Panc1 (cell line): ENCODE measurements around the gene ACSL5. TPM values are rescaled to one million over a fixed set of nuclear protein-coding genes. Genes with fewer than 3 reads are reported as not detected.

Source experiments
- ATAC-seq: fragments of 200-7000 bp; cut with Tn5 transposase; 2 replicates; pipeline ENCODE4 v1.9.1; 2020; ENCODE audit warnings: mild to moderate bottlenecking, moderate library complexity
- BruUV-seq: library from RNA; stranded (reverse); fragments of 400-500 nt; replicated peaks from 2 replicates; lab custom pipeline; 2021; lab: Mats Ljungman, UMichigan
- CTCF ChIA-PET: fragments of 300-600 bp; sonication (Branson Sonifier 250); formaldehyde crosslinking; loops from one replicate; lab custom pipeline; 2022; ENCODE audit warnings: antibody characterized with exemption; lab: Charles Lee
- POLR2A ChIA-PET: fragments of 300-600 bp; sonication (Branson Sonifier 250); formaldehyde crosslinking; loops from one replicate; lab custom pipeline; 2022; ENCODE audit warnings: antibody characterized with exemption; lab: Charles Lee
- DNase-seq: peaks from one replicate; pipeline ENCODE4 v3.0.0-alpha.2; 2010; ENCODE audit warnings: low read depth, low spot score
- H3K27ac ChIP-seq: 2 replicates; pipeline ENCODE4 v1.5.1; 2011; ENCODE audit warnings: mild to moderate bottlenecking, low read length, inconsistent platforms
- H3K27me3 ChIP-seq: fragments of 200-500 bp; sonication (Bioruptor generic); 2 replicates; pipeline ENCODE4 v1.6.0; 2014; ENCODE audit warnings: low read length, inconsistent platforms; ENCODE audit not compliant: control insufficient read depth, insufficient read depth
- H3K36me3 ChIP-seq: fragments of 200-500 bp; sonication (Bioruptor generic); 2 replicates; pipeline ENCODE4 v1.5.1; 2014; ENCODE audit warnings: inconsistent platforms, mild to moderate bottlenecking, low read length, moderate library complexity; ENCODE audit not compliant: control insufficient read depth, insufficient read depth
- H3K4me1 ChIP-seq: 2 replicates; pipeline ENCODE4 v1.5.1; 2011; ENCODE audit warnings: inconsistent platforms, mild to moderate bottlenecking, low read length, moderate library complexity; ENCODE audit not compliant: control insufficient read depth, insufficient read depth
- H3K4me3 ChIP-seq, 2 experiments: 2 replicates each; pipeline ENCODE4 v1.5.1; 2011 to 2012; ENCODE audit warnings: low read depth in 2 of 2, low read length in 2 of 2, mild to moderate bottlenecking in 2 of 2, inconsistent platforms in 1 of 2, moderate library complexity in 1 of 2
- H3K9me3 ChIP-seq: fragments of 200-500 bp; sonication (Bioruptor generic); 2 replicates; pipeline ENCODE4 v1.5.1; 2014; ENCODE audit warnings: low read depth, mild to moderate bottlenecking, inconsistent platforms, low read length, moderate library complexity; ENCODE audit not compliant: control insufficient read depth, insufficient read depth
- POLR2AphosphoS5 ChIP-seq: IDR thresholded peaks from 2 replicates; pipeline ENCODE4 v1.6.1; 2012; ENCODE audit warnings: mild to moderate bottlenecking, low read depth, low read length, moderate library complexity
- SIN3A ChIP-seq: IDR thresholded peaks from 2 replicates; pipeline ENCODE4 v1.6.1; 2012; ENCODE audit warnings: low read depth, mild to moderate bottlenecking, low read length, moderate library complexity, borderline replicate concordance; ENCODE audit not compliant: insufficient read depth
- TCF7L2 ChIP-seq: IDR thresholded peaks from 2 replicates; pipeline ENCODE4 v1.6.1; 2011; ENCODE audit warnings: mild to moderate bottlenecking, low read depth, low read length, inconsistent platforms
- in situ Hi-C: cut with HindIII; loops from 2 replicates; pipeline ENCODE4 v1.10.0; 2016; ENCODE audit warnings: low sequenced_read_pairs, low pct_unique_long_range_greater_than_20kb
- intact Hi-C: fragments of 100-400 bp; cut with micrococcal nuclease; formaldehyde crosslinking; loops from one replicate; pipeline ENCODE4 v1.10.0; 2022; ENCODE audit not compliant: unreplicated experiment
- total RNA-seq: library from RNA; stranded (reverse); gene quantifications from one replicate; pipeline ENCODE4 v1.2.1, GENCODE V29; 2021; ENCODE audit not compliant: unreplicated experiment
- TF ChIP-seq, protein P1 (sequence below), 2 experiments: IDR thresholded peaks; 2 replicates each; pipeline ENCODE4 v1.6.1; 2011 to 2012; ENCODE audit warnings: low read depth in 2 of 2, control low read depth in 1 of 2, low read length in 1 of 2, mild to moderate bottlenecking in 1 of 2, moderate library complexity in 1 of 2; ENCODE audit not compliant: insufficient read depth in 1 of 2
- TF ChIP-seq, protein P2 (sequence below): fragments of 450-650 bp; IDR thresholded peaks from 2 replicates; pipeline ENCODE4 v1.5.1; 2017; ENCODE audit warnings: mild to moderate bottlenecking

Gene ACSL5
- total RNA-seq, 1 experiment from 2014 or later: 2.4 TPM

DNA sequence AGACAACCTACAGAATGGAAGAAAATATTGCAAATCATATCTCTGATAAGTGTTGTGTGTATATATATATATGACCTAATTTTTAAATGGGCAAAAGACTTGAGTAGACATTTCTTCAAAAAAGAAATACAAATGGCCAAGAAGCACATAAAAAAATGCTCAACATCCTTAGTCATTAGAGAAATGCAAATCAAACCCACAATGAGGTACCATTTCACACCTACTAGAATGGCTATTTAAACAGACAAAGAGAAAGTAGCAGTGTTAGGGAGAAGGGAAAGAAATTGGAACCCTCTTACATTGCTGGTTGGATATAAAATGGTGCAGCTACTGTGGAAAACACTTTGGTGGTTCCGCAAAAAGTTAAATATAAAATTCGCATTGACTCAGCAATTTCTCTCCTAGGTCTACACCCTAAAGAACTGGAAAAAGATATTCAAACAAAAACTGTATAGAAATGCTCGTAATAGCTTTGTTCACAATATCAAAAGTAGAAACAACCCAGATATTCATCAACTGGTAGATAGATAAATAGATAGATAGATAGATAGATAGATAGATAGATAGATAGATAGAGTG lies 16.3 kb downstream of the ACSL5 start:
- TF ChIP-seq POLR2AphosphoS5: no peak
- TF ChIP-seq, protein P1, sequence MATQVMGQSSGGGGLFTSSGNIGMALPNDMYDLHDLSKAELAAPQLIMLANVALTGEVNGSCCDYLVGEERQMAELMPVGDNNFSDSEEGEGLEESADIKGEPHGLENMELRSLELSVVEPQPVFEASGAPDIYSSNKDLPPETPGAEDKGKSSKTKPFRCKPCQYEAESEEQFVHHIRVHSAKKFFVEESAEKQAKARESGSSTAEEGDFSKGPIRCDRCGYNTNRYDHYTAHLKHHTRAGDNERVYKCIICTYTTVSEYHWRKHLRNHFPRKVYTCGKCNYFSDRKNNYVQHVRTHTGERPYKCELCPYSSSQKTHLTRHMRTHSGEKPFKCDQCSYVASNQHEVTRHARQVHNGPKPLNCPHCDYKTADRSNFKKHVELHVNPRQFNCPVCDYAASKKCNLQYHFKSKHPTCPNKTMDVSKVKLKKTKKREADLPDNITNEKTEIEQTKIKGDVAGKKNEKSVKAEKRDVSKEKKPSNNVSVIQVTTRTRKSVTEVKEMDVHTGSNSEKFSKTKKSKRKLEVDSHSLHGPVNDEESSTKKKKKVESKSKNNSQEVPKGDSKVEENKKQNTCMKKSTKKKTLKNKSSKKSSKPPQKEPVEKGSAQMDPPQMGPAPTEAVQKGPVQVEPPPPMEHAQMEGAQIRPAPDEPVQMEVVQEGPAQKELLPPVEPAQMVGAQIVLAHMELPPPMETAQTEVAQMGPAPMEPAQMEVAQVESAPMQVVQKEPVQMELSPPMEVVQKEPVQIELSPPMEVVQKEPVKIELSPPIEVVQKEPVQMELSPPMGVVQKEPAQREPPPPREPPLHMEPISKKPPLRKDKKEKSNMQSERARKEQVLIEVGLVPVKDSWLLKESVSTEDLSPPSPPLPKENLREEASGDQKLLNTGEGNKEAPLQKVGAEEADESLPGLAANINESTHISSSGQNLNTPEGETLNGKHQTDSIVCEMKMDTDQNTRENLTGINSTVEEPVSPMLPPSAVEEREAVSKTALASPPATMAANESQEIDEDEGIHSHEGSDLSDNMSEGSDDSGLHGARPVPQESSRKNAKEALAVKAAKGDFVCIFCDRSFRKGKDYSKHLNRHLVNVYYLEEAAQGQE (IDR thresholded peaks at IDR 0.05; ENCODE audit: insufficient read depth in 1 of 2, low read depth in 2 of 2, low read length in 1 of 2): no peak
- TF ChIP-seq SIN3A: no peak
- no peak for TF ChIP-seq TCF7L2
- TF ChIP-seq, protein P2, sequence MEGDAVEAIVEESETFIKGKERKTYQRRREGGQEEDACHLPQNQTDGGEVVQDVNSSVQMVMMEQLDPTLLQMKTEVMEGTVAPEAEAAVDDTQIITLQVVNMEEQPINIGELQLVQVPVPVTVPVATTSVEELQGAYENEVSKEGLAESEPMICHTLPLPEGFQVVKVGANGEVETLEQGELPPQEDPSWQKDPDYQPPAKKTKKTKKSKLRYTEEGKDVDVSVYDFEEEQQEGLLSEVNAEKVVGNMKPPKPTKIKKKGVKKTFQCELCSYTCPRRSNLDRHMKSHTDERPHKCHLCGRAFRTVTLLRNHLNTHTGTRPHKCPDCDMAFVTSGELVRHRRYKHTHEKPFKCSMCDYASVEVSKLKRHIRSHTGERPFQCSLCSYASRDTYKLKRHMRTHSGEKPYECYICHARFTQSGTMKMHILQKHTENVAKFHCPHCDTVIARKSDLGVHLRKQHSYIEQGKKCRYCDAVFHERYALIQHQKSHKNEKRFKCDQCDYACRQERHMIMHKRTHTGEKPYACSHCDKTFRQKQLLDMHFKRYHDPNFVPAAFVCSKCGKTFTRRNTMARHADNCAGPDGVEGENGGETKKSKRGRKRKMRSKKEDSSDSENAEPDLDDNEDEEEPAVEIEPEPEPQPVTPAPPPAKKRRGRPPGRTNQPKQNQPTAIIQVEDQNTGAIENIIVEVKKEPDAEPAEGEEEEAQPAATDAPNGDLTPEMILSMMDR: no peak
- DNase-seq: no peak
- POLR2A ChIA-PET: no interaction called here
- Histone ChIP-seq H3K27ac (no peak overlapping the region), H3K4me3 (no peak overlapping the region), H3K27me3 (peaks cover 14% of the 10 kb centered on the region), H3K4me1 (no peaks in the 10 kb centered on the region), H3K36me3 (no peaks in the 10 kb centered on the region), H3K9me3 (no peaks in the 10 kb centered on the region)
- in situ Hi-C loops: no loop called here
- intact Hi-C loops: no loop called here
- ATAC-seq: no peak
- BruUV-seq: no TSS peak
- CTCF ChIA-PET: no interaction called here

DNA sequence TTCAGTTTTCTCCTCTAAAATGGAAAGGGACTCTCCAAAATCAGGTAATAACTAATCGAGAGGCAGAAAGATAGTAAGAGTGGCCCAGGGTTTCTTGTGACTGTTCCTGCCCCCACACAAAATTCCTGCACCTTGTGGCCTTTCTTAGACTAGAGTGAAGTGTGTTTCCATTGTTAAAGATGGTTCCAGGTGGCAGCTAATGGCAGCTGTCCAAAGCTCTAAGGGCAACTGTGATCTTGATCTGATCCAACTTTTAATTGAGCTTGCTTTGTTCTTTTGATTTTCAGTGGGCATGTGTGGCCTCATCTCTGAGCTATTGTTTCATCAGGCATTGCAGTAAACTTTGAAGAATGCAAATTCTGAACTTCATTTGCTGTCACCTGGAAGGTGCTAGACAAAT lies 19.4 kb downstream of the ACSL5 start:
- Histone ChIP-seq H3K36me3 (no peaks in the 10 kb centered on the region), H3K9me3 (no peaks in the 10 kb centered on the region), H3K27ac (no peak overlapping the region), H3K4me3 (no peak overlapping the region), H3K4me1 (no peaks in the 10 kb centered on the region), H3K27me3 (peaks cover 23% of the 10 kb centered on the region)
- CTCF ChIA-PET: no interaction called here
- in situ Hi-C loops: no loop called here
- ATAC-seq: no peak
- intact Hi-C loops: no loop called here
- POLR2A ChIA-PET: no interaction called here
- BruUV-seq: no TSS peak
- DNase-seq: no peak
- no peak for TF ChIP-seq TCF7L2
- TF ChIP-seq, protein P2: no peak
- TF ChIP-seq SIN3A: no peak
- TF ChIP-seq, protein P1 (IDR thresholded peaks at IDR 0.05; ENCODE audit: insufficient read depth in 1 of 2, low read depth in 2 of 2, low read length in 1 of 2): no peak
- TF ChIP-seq POLR2AphosphoS5: no peak
